Smooth muscle cell (in vitro differentiated cells): Measurements from ENCODE around the gene CCDC7. TPM values are rescaled to one million over a fixed set of nuclear protein-coding genes. Genes with fewer than 3 reads are reported as not detected.
"Not testable (repeated sequence)": the region's sequence is repeated elsewhere in the genome, so short reads cannot be mapped to it uniquely, and the experiment has no call there.

Experiments
- DNase-seq: peaks from one replicate; lab custom pipeline; 2025; ENCODE audit not compliant: unreplicated experiment; lab: John Stamatoyannopoulos, UW
- H2AFZ ChIP-seq: fragments of 200-600 bp; sonication (generic); 2 replicates; pipeline ENCODE4 v1.6.0; 2016; ENCODE audit warnings: antibody characterized with exemption, low read depth, mild to moderate bottlenecking
- H3F3A ChIP-seq: fragments of 200-600 bp; sonication (generic); 2 replicates; pipeline ENCODE4 v1.6.0; 2017; ENCODE audit warnings: antibody characterized with exemption, low read depth
- H3K27ac ChIP-seq: fragments of 200-600 bp; sonication (generic); 2 replicates; pipeline ENCODE4 v1.5.1; 2016; ENCODE audit warnings: low read depth, mild to moderate bottlenecking
- H3K27me3 ChIP-seq: fragments of 200-600 bp; sonication (generic); 2 replicates; pipeline ENCODE4 v1.6.1; 2016; ENCODE audit warnings: low read depth, mild to moderate bottlenecking
- H3K36me3 ChIP-seq: fragments of 200-600 bp; sonication (generic); 2 replicates; pipeline ENCODE4 v1.5.1; 2016; ENCODE audit warnings: low read depth
- H3K4me1 ChIP-seq: fragments of 200-600 bp; sonication (generic); 2 replicates; pipeline ENCODE4 v1.5.1; 2016; ENCODE audit warnings: low read depth
- H3K4me2 ChIP-seq: fragments of 200-600 bp; sonication (generic); 2 replicates; pipeline ENCODE4 v1.6.0; 2016; ENCODE audit warnings: mild to moderate bottlenecking
- H3K4me3 ChIP-seq: fragments of 200-600 bp; sonication (generic); 2 replicates; pipeline ENCODE4 v1.5.1; 2016; ENCODE audit warnings: mild to moderate bottlenecking
- H3K79me2 ChIP-seq: fragments of 200-600 bp; sonication (generic); 2 replicates; pipeline ENCODE4 v1.6.0; 2016; ENCODE audit warnings: low read depth, mild to moderate bottlenecking
- H3K9ac ChIP-seq: fragments of 200-600 bp; sonication (generic); 2 replicates; pipeline ENCODE4 v1.6.0; 2016; ENCODE audit warnings: low read depth
- H3K9me3 ChIP-seq: fragments of 200-600 bp; sonication (generic); replicated peaks from 2 replicates; pipeline ENCODE4 v1.5.1; 2016; ENCODE audit warnings: low read depth
- H4K20me1 ChIP-seq: fragments of 200-600 bp; sonication (generic); 2 replicates; pipeline ENCODE4 v1.6.0; 2016; ENCODE audit warnings: low read depth
- CTCF ChIP-seq: fragments of 200-600 bp; sonication (generic); IDR thresholded peaks from 2 replicates; pipeline ENCODE4 v1.5.1; 2017; ENCODE audit warnings: borderline replicate concordance, mild to moderate bottlenecking, antibody characterized with exemption; ENCODE audit not compliant: insufficient read depth, poor library complexity, severe bottlenecking
- WGBS: methylation state at CpG from one replicate; pipeline ENCODE4 v1.1.7; 2016; ENCODE audit warnings: low lambda C conversion rate; 5-methylcytosine and 5-hydroxymethylcytosine counted together
- polyA plus RNA-seq: library from polyadenylated mRNA; unstranded; fragments of >200 nt; fragmentation: Nextera tagmentation; extraction: Ambion mirVana; gene quantifications from 2 replicates; pipeline ENCODE4 v1.2.1, GENCODE V29; 2016
- total RNA-seq: library from RNA; depleted of rRNA; stranded (reverse); fragments of >200 nt; gene quantifications from 2 replicates; pipeline ENCODE4 v1.2.3, GENCODE V29; 2014

CCDC7 gene
- total and polyA plus RNA-seq, 2 experiments from 2014 or later: 1.5 to 4.2 TPM

- Histone ChIP-seq H3K9me3 (no peaks in the 10 kb centered on the region), H2AFZ (no peak overlapping the region), H3K9ac (no peak overlapping the region), H3F3A (no peaks in the 10 kb centered on the region), H3K79me2 (no peaks in the 10 kb centered on the region), H3K27ac (no peak overlapping the region), H3K4me1 (no peaks in the 10 kb centered on the region), H3K36me3 (no peaks in the 10 kb centered on the region), H4K20me1 (no peaks in the 10 kb centered on the region), H3K4me2 (no peak overlapping the region), H3K4me3 (no peak overlapping the region), H3K27me3 (no peaks in the 10 kb centered on the region)
- no peak for DNase-seq
- no peak for TF ChIP-seq CTCF
- 94% methylated on average over 7 of the region's 7 CpGs for WGBS
Observed at GRCh38 chr10:32501906-32502305, 56.0 kb downstream of the CCDC7 start.

GRCh38 chr10:32505762-32506420 is 60.0 kb downstream of the CCDC7 start:
- DNase-seq, H3K4me1 ChIP-seq, H2AFZ ChIP-seq: not testable (repeated sequence)

GRCh38 chr10:32511599-32511998 is 65.7 kb downstream of the CCDC7 start:
- H3K79me2 ChIP-seq: no peaks in the 10 kb centered on the region
- H4K20me1 ChIP-seq: no peaks in the 10 kb centered on the region
- no peaks in the 10 kb centered on the region for H3K9me3 ChIP-seq
- H3K27me3 ChIP-seq: no peaks in the 10 kb centered on the region
- WGBS: 99% methylated on average over 18 of the region's 18 CpGs
- H3K9ac ChIP-seq: no peak overlapping the region
- no peak for TF ChIP-seq CTCF
- no peaks in the 10 kb centered on the region for H3K4me1 ChIP-seq
- H3K4me2 ChIP-seq: no peak overlapping the region
- no peak for DNase-seq
- no peak overlapping the region for H2AFZ ChIP-seq
- H3F3A ChIP-seq: no peaks in the 10 kb centered on the region
- no peak overlapping the region for H3K4me3 ChIP-seq
- H3K27ac ChIP-seq: no peak overlapping the region
- H3K36me3 ChIP-seq: no peaks in the 10 kb centered on the region

More at GRCh38 chr10:32505762-32506420, 60.0 kb downstream of the CCDC7 start:
- H3K79me2 ChIP-seq, H3K4me3 ChIP-seq, H4K20me1 ChIP-seq, H3K9ac ChIP-seq, H3K27me3 ChIP-seq, H3K4me2 ChIP-seq, H3F3A ChIP-seq, H3K27ac ChIP-seq, H3K9me3 ChIP-seq, H3K36me3 ChIP-seq: not testable (repeated sequence)
- WGBS: 97% methylated on average over 39 of the region's 39 CpGs

- Histone ChIP-seq H3K9me3 (peaks cover 10% of the 10 kb centered on the region), H3K4me2 (no peak overlapping the region), H3K79me2 (no peaks in the 10 kb centered on the region), H3K27ac (no peak overlapping the region), H3K4me1 (no peaks in the 10 kb centered on the region), H3K4me3 (no peak overlapping the region), H3F3A (no peaks in the 10 kb centered on the region), H2AFZ (no peak overlapping the region), H3K9ac (no peak overlapping the region), H4K20me1 (no peaks in the 10 kb centered on the region), H3K36me3 (no peaks in the 10 kb centered on the region), H3K27me3 (no peaks in the 10 kb centered on the region)
- no peak for TF ChIP-seq CTCF
- WGBS: 94% methylated on average over 4 of the region's 4 CpGs
- no peak for DNase-seq
Observed at GRCh38 chr10:32516567-32517495, 70.9 kb downstream of the CCDC7 start.
